Measurements from ENCODE around the gene GCN1. TPM values are rescaled to one million over a fixed set of nuclear protein-coding genes. Genes with fewer than 3 reads are reported as not detected.

The GCN1 gene
- total RNA-seq, 2 experiments from 2014 or later = 217 to 343 TPM

GRCh38 chr12:120089105-120089504, 105.4 kb downstream of the GCN1 start:
- POLR2A ChIA-PET = interaction anchor here (0.5 to 1.2 kb wide), 4 partner anchors 9 to 1635 kb away, joined by 3 to 4 read pairs (median 4); partner anchors contain the start of gene RPLP0
- intact Hi-C loops (cut with micrococcal nuclease; ENCODE audit: unreplicated experiment) = loop anchor here (10.0 kb wide), 1 partner anchor 176 kb away; the partner anchor contains the start of gene PXN

GRCh38 chr12:120086801-120087621, 107.5 kb downstream of the GCN1 start:
- H3K9me2 ChIP-seq (ENCODE audit: insufficient read depth, low read length) = no peaks in the 10 kb centered on the region
- H3K36me3 ChIP-seq (ENCODE audit: insufficient read depth, low read length) = peaks cover 21% of the 10 kb centered on the region
- H2AFZ ChIP-seq (ENCODE audit: low read length) = peak overlapping the region; percentile 82; the same call in 1 of the 2 replicates
- TF ChIP-seq EZH2phosphoT487 (IDR thresholded peaks at IDR 0.05; ENCODE audit: borderline replicate concordance, low read depth, low read length) (no peak), CTCF (conservative IDR thresholded peaks at IDR 0.05; ENCODE audit: low read length) (peak; percentile 90)
- no peaks in the 10 kb centered on the region for H3K79me2 ChIP-seq (ENCODE audit: insufficient read depth, low read depth, low read length)
- H3K27ac ChIP-seq (ENCODE audit: low read depth, low read length, poor library complexity, severe bottlenecking) = peak overlapping the region; percentile 53
- peak overlapping the region; percentile 81 for H3K4me2 ChIP-seq (ENCODE audit: low read length)
- DNase-seq (ENCODE audit: low spot score) = peak; percentile 99
- intact Hi-C loops (cut with micrococcal nuclease; ENCODE audit: unreplicated experiment) = loop anchor here (1.0 to 10.0 kb wide), 5 partner anchors 30 to 204 kb away; partner anchors contain the start of genes BICDL1, PXN, RAB35 and RNU4-2
- no peaks in the 10 kb centered on the region for H4K20me1 ChIP-seq (ENCODE audit: insufficient read depth, low read length)
- no TSS peak for BruUV-seq (replicated peaks)
- H3K9me3 ChIP-seq (ENCODE audit: low read length) = no peaks in the 10 kb centered on the region
- peak overlapping the region; percentile 60 for H3K4me3 ChIP-seq (ENCODE audit: low read depth, low read length, poor library complexity, severe bottlenecking)
- ChIA-PET POLR2A (interaction anchor here (0.6 to 1.2 kb wide), 5 partner anchors 25 to 98 kb away, joined by 3 to 4 read pairs (median 3); partner anchors contain the start of gene BICDL1), CTCF (ENCODE audit: unreplicated experiment) (interaction anchor here (0.7 to 0.8 kb wide), 2 partner anchors 9 to 114 kb away, joined by 4 to 8 read pairs; no protein-coding TSS in a partner anchor)
- peaks cover 23% of the 10 kb centered on the region for H3K4me1 ChIP-seq (ENCODE audit: insufficient read depth, low read length, poor library complexity, severe bottlenecking)

More at GRCh38 chr12:120089105-120089504, 105.4 kb downstream of the GCN1 start:
- Histone ChIP-seq H3K79me2 (ENCODE audit: insufficient read depth, low read depth, low read length) (no peaks in the 10 kb centered on the region), H3K27ac (ENCODE audit: low read depth, low read length, poor library complexity, severe bottlenecking) (no peak overlapping the region), H3K4me3 (ENCODE audit: low read depth, low read length, poor library complexity, severe bottlenecking) (no peak overlapping the region), H4K20me1 (ENCODE audit: insufficient read depth, low read length) (no peaks in the 10 kb centered on the region), H3K4me1 (ENCODE audit: insufficient read depth, low read length, poor library complexity, severe bottlenecking) (peaks cover 23% of the 10 kb centered on the region), H2AFZ (ENCODE audit: low read length) (no peak overlapping the region), H3K4me2 (ENCODE audit: low read length) (no peak overlapping the region), H3K9me2 (ENCODE audit: insufficient read depth, low read length) (no peaks in the 10 kb centered on the region), H3K36me3 (ENCODE audit: insufficient read depth, low read length) (peaks cover 35% of the 10 kb centered on the region), H3K9me3 (ENCODE audit: low read length) (no peaks in the 10 kb centered on the region)
- TF ChIP-seq CTCF (conservative IDR thresholded peaks at IDR 0.05; ENCODE audit: low read length) (no peak), EZH2phosphoT487 (IDR thresholded peaks at IDR 0.05; ENCODE audit: borderline replicate concordance, low read depth, low read length) (no peak)
- no peak for DNase-seq (ENCODE audit: low spot score)
- CTCF ChIA-PET (ENCODE audit: unreplicated experiment) = no interaction called here
- no TSS peak for BruUV-seq (replicated peaks)

Data from OCI-LY7 (cell line).